Kasumi-1 (cell line): Measurements from ENCODE around the gene MAPKAPK3.

Source experiments
- DNase-seq, 2 experiments: peaks; one replicate each; lab custom pipeline; 2025; lab: John Stamatoyannopoulos, UW

The MAPKAPK3 gene

GRCh38 chr3:50587806-50588758 is 28.9 kb upstream of the MAPKAPK3 start:
- no peak for DNase-seq

- DNase-seq: no peak
Measured at GRCh38 chr3:50588759-50589433, 28.1 kb upstream of the MAPKAPK3 start.

DNA sequence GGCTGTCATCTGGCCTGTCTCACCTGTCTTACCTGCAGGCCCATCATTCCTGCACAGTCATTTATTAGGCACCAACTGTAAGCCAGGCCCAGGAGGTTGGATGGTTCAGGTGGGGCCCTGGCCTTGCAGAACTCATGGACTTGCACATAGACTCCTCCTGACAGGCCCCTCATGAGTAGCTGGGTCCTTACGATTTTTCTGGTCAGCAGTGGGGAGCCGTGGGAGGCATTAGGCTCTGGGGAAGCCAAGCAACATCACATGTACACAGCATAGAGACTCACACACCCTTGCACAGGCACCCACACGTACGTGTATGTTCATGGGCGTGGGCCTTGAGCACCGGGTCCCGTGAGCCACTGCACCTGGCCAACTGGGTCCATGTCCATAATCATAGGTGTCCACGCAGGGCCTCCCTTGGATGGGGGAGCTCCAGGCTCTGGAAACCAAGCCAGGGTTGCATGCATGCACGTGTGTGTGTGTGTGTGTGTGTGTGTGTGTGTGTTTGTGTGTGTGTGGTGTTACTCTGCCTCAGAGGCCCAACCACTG is 25.7 kb upstream of the MAPKAPK3 start:
- no peak for DNase-seq

- peak; percentile 49 to 65 for DNase-seq
Measured at GRCh38 chr3:50592568-50592967, 24.4 kb upstream of the MAPKAPK3 start.

- no peak for DNase-seq
Measured at GRCh38 chr3:50594253-50594785, 22.6 kb upstream of the MAPKAPK3 start.

- DNase-seq: no peak
Measured at GRCh38 chr3:50599115-50599715, 17.7 kb upstream of the MAPKAPK3 start.

- no peak for DNase-seq
Measured at GRCh38 chr3:50599716-50600118, 17.2 kb upstream of the MAPKAPK3 start.

DNA sequence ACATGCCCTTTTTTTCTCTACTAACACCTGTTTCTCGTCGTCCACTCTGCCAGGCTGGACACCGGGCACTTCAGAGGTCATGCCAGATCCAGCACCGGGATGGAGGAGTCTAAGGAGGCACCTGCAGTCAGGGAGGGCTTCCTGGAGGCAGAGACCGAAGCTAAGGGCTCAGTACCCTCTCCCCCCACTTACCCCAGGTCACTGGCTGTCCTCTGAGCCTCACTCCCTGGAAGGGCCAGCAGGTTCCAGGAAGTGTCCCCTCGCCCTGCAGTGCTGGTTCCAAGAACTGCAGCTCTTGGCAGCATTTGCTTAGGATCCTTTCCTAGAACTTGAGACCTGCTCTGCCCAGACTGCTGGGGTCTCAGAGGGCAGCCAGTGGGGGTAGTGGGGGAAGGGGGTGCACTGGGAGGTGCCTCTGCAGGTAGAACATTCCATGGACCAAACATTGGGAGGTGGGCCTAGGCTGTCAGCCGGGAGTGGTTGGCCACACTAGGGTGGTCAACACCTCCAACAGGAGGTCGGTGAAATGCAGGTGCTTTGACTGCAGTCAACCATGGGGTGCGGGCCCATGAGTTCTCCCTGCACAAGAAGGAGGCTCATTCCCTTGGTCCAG is 16.7 kb upstream of the MAPKAPK3 start:
- DNase-seq: no peak

DNA sequence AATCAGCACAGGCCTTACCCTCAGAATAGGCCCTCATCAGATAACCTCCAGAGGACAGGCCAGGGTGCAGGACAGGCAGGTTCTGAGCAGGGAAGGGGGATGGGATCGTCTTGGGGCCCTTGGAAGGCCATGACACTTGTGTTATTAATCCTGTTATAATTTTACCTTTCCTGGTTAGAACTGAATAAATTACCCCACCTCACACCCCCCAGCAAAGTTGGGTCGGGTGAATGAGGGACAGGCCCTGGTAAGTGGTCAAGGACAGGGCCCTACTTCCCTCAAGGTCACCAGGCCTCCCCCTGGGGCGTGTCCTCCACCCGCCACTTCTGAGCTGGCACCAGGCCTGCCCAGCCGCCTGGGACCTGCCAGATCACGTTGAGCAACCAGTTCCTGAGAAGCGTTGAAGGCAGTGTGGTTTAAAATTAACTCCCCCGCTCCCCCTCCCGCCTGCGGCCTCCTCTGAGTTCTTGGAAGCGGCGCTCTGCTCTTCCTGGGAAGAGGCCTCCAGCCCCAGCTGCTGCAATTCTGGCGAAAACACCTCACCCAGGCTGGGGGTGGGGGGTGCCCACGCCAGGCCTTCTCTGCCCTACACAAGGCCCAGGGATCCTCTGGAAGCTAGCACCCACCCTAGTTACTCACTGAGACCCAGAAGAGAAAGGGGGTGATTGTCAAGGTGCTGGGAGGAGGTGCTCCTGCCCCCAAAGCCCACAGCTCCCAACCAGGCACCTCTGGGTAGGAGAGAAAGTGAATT is 15.9 kb upstream of the MAPKAPK3 start:
- peak; percentile 97 for DNase-seq

- DNase-seq: no peak
Measured at GRCh38 chr3:50602595-50603191, 14.3 kb upstream of the MAPKAPK3 start.

GRCh38 chr3:50603261-50604109 is 13.5 kb upstream of the MAPKAPK3 start:
- DNase-seq: no peak

- no peak for DNase-seq
Measured at GRCh38 chr3:50604110-50604621, 12.8 kb upstream of the MAPKAPK3 start.

GRCh38 chr3:50604628-50605588 is 12.0 kb upstream of the MAPKAPK3 start:
- DNase-seq: peak; percentile 18 to 30

GRCh38 chr3:50605901-50606326 is 11.0 kb upstream of the MAPKAPK3 start:
- no peak for DNase-seq

DNA sequence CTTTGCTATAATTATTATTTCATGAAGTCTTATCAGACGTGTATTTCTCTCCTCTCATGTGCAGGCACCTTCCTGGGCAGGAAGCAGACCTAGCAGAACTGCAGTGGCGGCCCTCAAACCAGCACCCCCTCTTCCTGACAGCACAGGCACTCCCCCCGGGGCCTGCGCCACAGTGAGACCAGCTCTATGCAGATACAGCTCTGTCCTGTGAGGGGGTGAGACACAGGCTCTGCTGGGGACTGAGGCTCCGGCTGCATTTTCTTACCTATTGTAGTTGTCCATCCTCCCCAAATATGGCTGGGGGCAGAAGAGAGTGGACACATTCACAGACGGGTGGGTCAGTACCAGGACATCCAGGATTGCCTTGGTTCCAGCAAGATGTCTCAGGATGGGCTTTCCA is 10.4 kb upstream of the MAPKAPK3 start:
- DNase-seq: peak; percentile 26

DNA sequence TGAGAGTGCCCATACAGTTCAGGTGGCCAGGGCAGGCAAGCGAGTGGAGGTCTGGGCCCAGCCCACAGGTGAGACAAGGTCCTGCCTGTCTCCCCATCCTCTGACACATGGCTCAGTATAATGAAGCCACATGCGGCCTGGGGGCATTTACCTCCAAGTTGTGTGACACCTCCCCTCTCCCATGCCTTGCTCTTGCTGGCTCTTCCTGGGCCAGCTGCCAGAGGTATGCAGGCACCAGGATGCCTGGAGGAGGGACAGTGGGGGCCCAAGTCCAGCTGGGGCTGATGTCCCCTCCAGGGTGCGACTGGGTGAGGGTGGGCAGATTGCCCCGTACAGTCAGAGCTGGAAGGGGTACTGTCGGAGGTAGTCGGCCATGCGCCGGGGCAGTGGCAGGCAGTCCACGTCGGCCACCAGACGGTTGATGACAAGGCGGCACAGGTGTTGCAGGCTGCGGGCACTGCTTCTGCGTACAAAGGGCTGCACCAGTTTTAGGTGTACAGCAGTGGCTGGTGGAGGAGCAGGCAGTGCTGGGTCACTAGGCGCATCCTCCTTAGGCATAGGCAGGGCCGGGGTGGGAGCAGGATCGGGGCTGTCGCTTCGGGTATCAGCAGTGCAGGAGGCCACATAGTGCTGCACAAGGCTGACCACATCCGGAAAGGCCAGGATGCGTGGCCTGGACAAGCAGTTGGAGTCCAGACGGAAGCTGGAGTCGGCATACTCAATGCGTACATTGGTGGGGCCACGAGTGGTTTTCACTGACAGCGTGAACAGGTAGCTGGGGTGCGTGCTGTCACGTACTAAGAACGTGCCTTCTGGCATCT is 9.5 kb upstream of the MAPKAPK3 start:
- DNase-seq: no peak

GRCh38 chr3:50608278-50608677 is 8.7 kb upstream of the MAPKAPK3 start:
- no peak for DNase-seq
